ENCODE measurements around the gene ERN1. TPM values are rescaled to one million over a fixed set of nuclear protein-coding genes. Genes with fewer than 3 reads are reported as not detected.

The ERN1 gene
- total RNA-seq, 1 donor from 2014 or later, result 20.6 TPM

- peak overlapping the region; percentile 87 for H3K4me3 Mint-ChIP-seq
- peaks cover 9% of the 10 kb centered on the region for H3K4me1 Mint-ChIP-seq
- H3K27me3 Mint-ChIP-seq (ENCODE audit: low read depth), result peaks cover 63% of the 10 kb centered on the region
- no peak overlapping the region for H3K27ac Mint-ChIP-seq
- TF ChIP-seq CTCF (IDR thresholded peaks at IDR 0.05; ENCODE audit: unreplicated experiment), result no peak
- H3K36me3 Mint-ChIP-seq, result no peaks in the 10 kb centered on the region
- H3K9me3 Mint-ChIP-seq, result no peaks in the 10 kb centered on the region
- DNase-seq (ENCODE audit: low spot score in 2 of 2, unreplicated experiment in 2 of 2), result no peak
Measured at GRCh38 chr17:63996430-63997182, 133.3 kb downstream of the ERN1 start.

- no peak overlapping the region for H3K4me3 Mint-ChIP-seq
- TF ChIP-seq CTCF (IDR thresholded peaks at IDR 0.05; ENCODE audit: unreplicated experiment), result no peak
- no peak overlapping the region for H3K27ac Mint-ChIP-seq
- peaks cover 69% of the 10 kb centered on the region for H3K27me3 Mint-ChIP-seq (ENCODE audit: low read depth)
- no peaks in the 10 kb centered on the region for H3K9me3 Mint-ChIP-seq
- H3K4me1 Mint-ChIP-seq, result peaks cover 9% of the 10 kb centered on the region
- H3K36me3 Mint-ChIP-seq, result no peaks in the 10 kb centered on the region
- no peak for DNase-seq (ENCODE audit: low spot score in 2 of 2, unreplicated experiment in 2 of 2)
Measured at GRCh38 chr17:63995626-63996025, 134.3 kb downstream of the ERN1 start.

GRCh38 chr17:63993368-63993985, 136.5 kb downstream of the ERN1 start:
- no peaks in the 10 kb centered on the region for H3K36me3 Mint-ChIP-seq
- no peaks in the 10 kb centered on the region for H3K9me3 Mint-ChIP-seq
- H3K27me3 Mint-ChIP-seq (ENCODE audit: low read depth), result peaks cover 70% of the 10 kb centered on the region
- H3K27ac Mint-ChIP-seq, result no peak overlapping the region
- H3K4me1 Mint-ChIP-seq, result peaks cover 12% of the 10 kb centered on the region
- no peak for TF ChIP-seq CTCF (IDR thresholded peaks at IDR 0.05; ENCODE audit: unreplicated experiment)
- DNase-seq (ENCODE audit: low spot score in 2 of 2, unreplicated experiment in 2 of 2), result no peak
- no peak overlapping the region for H3K4me3 Mint-ChIP-seq

- no peak for DNase-seq (ENCODE audit: low spot score in 2 of 2, unreplicated experiment in 2 of 2)
- no peak overlapping the region for H3K27ac Mint-ChIP-seq
- no peak for TF ChIP-seq CTCF (IDR thresholded peaks at IDR 0.05; ENCODE audit: unreplicated experiment)
- H3K36me3 Mint-ChIP-seq, result no peaks in the 10 kb centered on the region
- H3K9me3 Mint-ChIP-seq, result no peaks in the 10 kb centered on the region
- H3K4me3 Mint-ChIP-seq, result no peak overlapping the region
- H3K4me1 Mint-ChIP-seq, result peaks cover 3% of the 10 kb centered on the region
- peaks cover 55% of the 10 kb centered on the region for H3K27me3 Mint-ChIP-seq (ENCODE audit: low read depth)
Measured at GRCh38 chr17:63991611-63992010, 138.3 kb downstream of the ERN1 start.

GRCh38 chr17:63989622-63990345, 140.2 kb downstream of the ERN1 start:
- H3K4me3 Mint-ChIP-seq, result no peak overlapping the region
- DNase-seq (ENCODE audit: low spot score in 2 of 2, unreplicated experiment in 2 of 2), result no peak
- no peak for TF ChIP-seq CTCF (IDR thresholded peaks at IDR 0.05; ENCODE audit: unreplicated experiment)
- H3K27ac Mint-ChIP-seq, result no peak overlapping the region
- H3K27me3 Mint-ChIP-seq (ENCODE audit: low read depth), result peaks cover 41% of the 10 kb centered on the region
- H3K9me3 Mint-ChIP-seq, result no peaks in the 10 kb centered on the region
- peaks cover 3% of the 10 kb centered on the region for H3K4me1 Mint-ChIP-seq
- no peaks in the 10 kb centered on the region for H3K36me3 Mint-ChIP-seq

Other genes with a start within 250 kb of the ERN1 start
- not detected in 3 replicates for gene GH2, start 248.2 kb downstream of the ERN1 start, total RNA-seq
- gene CSH1, start 233.6 kb downstream of the ERN1 start, total RNA-seq, result 0.61 TPM in 1 of 3 replicates, not detected in the others
- not detected in 3 replicates for gene CSHL1, start 218.9 kb downstream of the ERN1 start, total RNA-seq
- not detected in 3 replicates for gene GH1, start 211.3 kb downstream of the ERN1 start, total RNA-seq
- gene CD79B, start 197.8 kb downstream of the ERN1 start, total RNA-seq, result not detected in 3 replicates
- 0.14 to 0.60 TPM (median 0.51 TPM) in 3 replicates for gene SCN4A, start 157.2 kb downstream of the ERN1 start, total RNA-seq
- 1.9 to 2.0 TPM (median 2.0 TPM) in 3 replicates for gene PRR29, start 131.8 kb downstream of the ERN1 start, total RNA-seq
- 0.22 TPM in 1 of 3 replicates, not detected in the others for gene ICAM2, start 109.5 kb downstream of the ERN1 start, total RNA-seq
- 27.1 to 29.7 TPM (median 27.3 TPM) in 3 replicates for gene TEX2, start 133.1 kb upstream of the ERN1 start, total RNA-seq